A549 (cell line): ENCODE measurements around the gene TOE1. TPM values are rescaled to one million over a fixed set of nuclear protein-coding genes. Genes with fewer than 3 reads are reported as not detected.

Source experiments
- ATAC-seq, 2 experiments: fragments of 200-7000 bp in 1 of 2; fragments of >200 bp in 1 of 2; cut with Nextera tagmentation in 1 of 2; cut with Tn5 transposase in 1 of 2; 3 replicates each; pipeline versions ENCODE4 v1.8.0 to v1.9.1; 2018 to 2020; ENCODE audit warnings: mild to moderate bottlenecking in 1 of 2, moderate library complexity in 1 of 2
- CTCF ChIA-PET: fragments of 300-600 bp; sonication (Branson Sonifier 250); formaldehyde crosslinking; extraction: SDS; loops from one replicate; lab custom pipeline; 2021; ENCODE audit warnings: antibody characterized with exemption, inconsistent platforms; lab: Yijun Ruan, JAX
- POLR2A ChIA-PET: fragments of 350-600 bp; formaldehyde crosslinking; extraction: SDS; loops from one replicate; lab custom pipeline; 2021; ENCODE audit warnings: antibody characterized with exemption, inconsistent platforms; lab: Yijun Ruan, JAX
- DNase-seq, 2 experiments: peaks; one replicate each; pipeline versions ENCODE4 v3.0.0 to v3.0.0-alpha.2; 2011 to 2016; ENCODE audit warnings: low read depth in 1 of 2, low spot score in 1 of 2
- FAIRE-seq: peaks from 2 replicates; lab custom pipeline; 2011; peaks lifted over from hg19 to GRCh38; lab: Jason Lieb, UNC
- H3K27ac ChIP-seq, 2 experiments: fragments of >200 bp; sonication (Bioruptor Twin); formaldehyde crosslinking; 3 replicates each; pipeline ENCODE4 v1.5.1; 2016 to 2017
- H3K4me1 ChIP-seq: fragments of >200 bp; sonication (Bioruptor Twin); formaldehyde crosslinking; 3 replicates; pipeline ENCODE4 v1.6.1; 2016
- H3K4me2 ChIP-seq: fragments of >200 bp; sonication (Bioruptor Twin); formaldehyde crosslinking; 3 replicates; pipeline ENCODE4 v1.6.1; 2016
- H3K4me3 ChIP-seq: fragments of >200 bp; sonication (Bioruptor Twin); formaldehyde crosslinking; 3 replicates; pipeline ENCODE4 v1.5.1; 2016
- H3K9me3 ChIP-seq: fragments of >200 bp; sonication (Bioruptor Twin); formaldehyde crosslinking; 3 replicates; pipeline ENCODE4 v1.6.1; 2016
- CEBPB ChIP-seq, 2 experiments: fragments of >200 bp in 1 of 2; sonication (Bioruptor Twin) in 1 of 2; formaldehyde crosslinking in 1 of 2; IDR thresholded peaks; 2 replicates each; pipeline ENCODE4 v1.6.1; 2012 to 2016
- CHD2 ChIP-seq: fragments of 150-350 bp; IDR thresholded peaks from 2 replicates; pipeline ENCODE4 v1.6.1; 2014; ENCODE audit warnings: low read length; ENCODE audit not compliant: partially characterized antibody
- EHF ChIP-seq: fragments of 250-450 bp; sonication (Bioruptor Pico); IDR thresholded peaks from 2 replicates; pipeline ENCODE4 v1.5.0; 2020; ENCODE audit warnings: mild to moderate bottlenecking
- ESRRA ChIP-seq: fragments of 150-350 bp; IDR thresholded peaks from 2 replicates; pipeline ENCODE4 v1.6.1; 2014; ENCODE audit warnings: mild to moderate bottlenecking, low read length, borderline replicate concordance
- FOSB ChIP-seq: fragments of 250-450 bp; sonication (Bioruptor Pico); IDR thresholded peaks from 2 replicates; pipeline ENCODE4 v1.5.0; 2020; ENCODE audit warnings: mild to moderate bottlenecking, moderate library complexity
- FOSL2 ChIP-seq, 2 experiments: fragments of 450-650 bp in 1 of 2; fragments of >200 bp in 1 of 2; sonication (Bioruptor Twin) in 1 of 2; formaldehyde crosslinking; IDR thresholded peaks; 2 replicates each; pipeline versions ENCODE4 v1.5.0 to v1.6.1; 2016 to 2020; ENCODE audit warnings: mild to moderate bottlenecking in 1 of 2, moderate library complexity in 1 of 2
- GATA3 ChIP-seq: IDR thresholded peaks from 2 replicates; pipeline ENCODE4 v1.6.1; 2012; ENCODE audit warnings: borderline replicate concordance
- HDAC2 ChIP-seq: fragments of 200-600 bp; sonication (generic); IDR thresholded peaks from 2 replicates; pipeline ENCODE4 v1.6.1; 2016
- HOXA7 ChIP-seq: fragments of 250-450 bp; sonication (Bioruptor Pico); IDR thresholded peaks from 2 replicates; pipeline ENCODE4 v1.5.0; 2020; ENCODE audit warnings: mild to moderate bottlenecking, moderate library complexity
- HOXB13 ChIP-seq: fragments of 250-450 bp; sonication (Bioruptor Pico); IDR thresholded peaks from 2 replicates; pipeline ENCODE4 v1.5.0; 2020; ENCODE audit warnings: low read depth, mild to moderate bottlenecking, moderate library complexity
- HOXB5 ChIP-seq: fragments of 250-450 bp; sonication (Bioruptor Pico); IDR thresholded peaks from 2 replicates; pipeline ENCODE4 v1.5.0; 2020; ENCODE audit warnings: mild to moderate bottlenecking, moderate library complexity
- KDM5A ChIP-seq: fragments of 200-600 bp; sonication (generic); IDR thresholded peaks from 2 replicates; pipeline ENCODE4 v1.6.1; 2016; ENCODE audit warnings: antibody characterized with exemption, mild to moderate bottlenecking
- MAFK ChIP-seq: fragments of 450-650 bp; IDR thresholded peaks from 2 replicates; pipeline ENCODE4 v1.6.1; 2014; ENCODE audit not compliant: partially characterized antibody
- MAZ ChIP-seq: fragments of 150-350 bp; IDR thresholded peaks from 2 replicates; pipeline ENCODE4 v1.6.1; 2014; ENCODE audit warnings: antibody characterized with exemption, low read depth, low read length, borderline replicate concordance
- NFE2L2 ChIP-seq: fragments of 150-350 bp; conservative IDR thresholded peaks from 2 replicates; pipeline ENCODE4 v1.6.1; 2014; ENCODE audit warnings: low read length
- NPAS2 ChIP-seq: fragments of 250-450 bp; sonication (Bioruptor Pico); IDR thresholded peaks from 2 replicates; pipeline ENCODE4 v1.8.0; 2022; ENCODE audit warnings: mild to moderate bottlenecking, moderate library complexity, borderline replicate concordance
- PHF8 ChIP-seq: fragments of 200-600 bp; sonication (generic); IDR thresholded peaks from 2 replicates; pipeline ENCODE4 v1.6.1; 2016; ENCODE audit warnings: low read depth, mild to moderate bottlenecking, antibody characterized with exemption, moderate library complexity, borderline replicate concordance
- RAD21 ChIP-seq, 2 experiments: fragments of >200 bp in 1 of 2; sonication (Bioruptor Twin) in 1 of 2; formaldehyde crosslinking in 1 of 2; IDR thresholded peaks in 1 of 2; conservative IDR thresholded peaks in 1 of 2; 2 replicates in 1 of 2; 3 replicates in 1 of 2; pipeline ENCODE4 v1.6.1; 2012 to 2018; ENCODE audit warnings: inconsistent platforms in 1 of 2
- RARB ChIP-seq: fragments of 250-450 bp; sonication (Bioruptor Pico); IDR thresholded peaks from 2 replicates; pipeline ENCODE4 v1.8.0; 2021; ENCODE audit warnings: mild to moderate bottlenecking, moderate library complexity
- RCOR1 ChIP-seq: fragments of 150-350 bp; IDR thresholded peaks from 2 replicates; pipeline ENCODE4 v1.6.1; 2014; ENCODE audit warnings: antibody characterized with exemption, low read length, low read depth
- RFX5 ChIP-seq: fragments of 450-650 bp; IDR thresholded peaks from 2 replicates; pipeline ENCODE4 v1.7.1; 2014; ENCODE audit warnings: antibody characterized with exemption, mild to moderate bottlenecking, moderate library complexity
- RNF2 ChIP-seq: fragments of 200-600 bp; sonication (generic); IDR thresholded peaks from 2 replicates; pipeline ENCODE4 v1.6.1; 2016; ENCODE audit warnings: low read depth, mild to moderate bottlenecking, antibody characterized with exemption, moderate library complexity, borderline replicate concordance
- SMC3 ChIP-seq: fragments of >200 bp; sonication (Bioruptor Twin); formaldehyde crosslinking; IDR thresholded peaks from 3 replicates; pipeline ENCODE4 v1.6.1; 2018; ENCODE audit warnings: inconsistent platforms
- SREBF2 ChIP-seq: fragments of 450-650 bp; IDR thresholded peaks from 2 replicates; pipeline ENCODE4 v1.6.1; 2014; ENCODE audit warnings: mild to moderate bottlenecking, moderate library complexity
- TFCP2L1 ChIP-seq: fragments of 250-450 bp; sonication (Bioruptor Pico); IDR thresholded peaks from 2 replicates; pipeline ENCODE4 v1.5.0; 2021; ENCODE audit warnings: mild to moderate bottlenecking
- ZC3H11A ChIP-seq: fragments of 450-650 bp; IDR thresholded peaks from 2 replicates; pipeline ENCODE4 v1.6.1; 2014; ENCODE audit warnings: antibody characterized with exemption, mild to moderate bottlenecking
- ZSCAN20 ChIP-seq: fragments of 250-450 bp; sonication (Bioruptor Pico); IDR thresholded peaks from 2 replicates; pipeline ENCODE4 v1.8.0; 2022; ENCODE audit warnings: mild to moderate bottlenecking, moderate library complexity
- WGBS: methylation state at CpG from one replicate; pipeline ENCODE4 v1.1.6; 2017; ENCODE audit errors: missing lambda C conversion rate; 5-methylcytosine and 5-hydroxymethylcytosine counted together
- polyA plus RNA-seq, 4 experiments: library from polyadenylated mRNA; depleted of rRNA in 3 of 4; stranded (reverse); fragments of >200 nt; fragmentation: RNase III in 1 of 4; extraction: RNeasy Plus Mini Kit Qiagen cat#74134 plus additional on column Dnase treatment in 1 of 4; gene quantifications; 2 replicates in 3 of 4; 3 replicates in 1 of 4; pipeline ENCODE4 v1.2.3, GENCODE V29; 2011 to 2017
- TF ChIP-seq, protein P1 (sequence below): fragments of 450-650 bp; IDR thresholded peaks from 2 replicates; pipeline ENCODE4 v1.6.1; 2014; ENCODE audit warnings: antibody characterized with exemption
- TF ChIP-seq, protein P2 (sequence below): fragments of 250-450 bp; sonication (Bioruptor Pico); IDR thresholded peaks from 2 replicates; pipeline ENCODE4 v1.5.0; 2020; ENCODE audit warnings: low read depth, mild to moderate bottlenecking, moderate library complexity
- TF ChIP-seq, protein P3 (sequence below): fragments of >200 bp; sonication (Bioruptor Twin); formaldehyde crosslinking; IDR thresholded peaks from 3 replicates; pipeline ENCODE4 v1.5.1; 2016
- TF ChIP-seq, protein P4 (sequence below): fragments of 150-350 bp; IDR thresholded peaks from 2 replicates; pipeline ENCODE4 v1.6.1; 2014; ENCODE audit warnings: low read depth, mild to moderate bottlenecking, low read length
- TF ChIP-seq, protein P5 (sequence below): fragments of 250-450 bp; sonication (Bioruptor Pico); IDR thresholded peaks from 2 replicates; pipeline ENCODE4 v1.5.0; 2021; ENCODE audit warnings: mild to moderate bottlenecking, moderate library complexity, borderline replicate concordance
- TF ChIP-seq, protein P6 (sequence below): fragments of >200 bp; sonication (Bioruptor Twin); formaldehyde crosslinking; IDR thresholded peaks from 3 replicates; pipeline ENCODE4 v1.6.1; 2016

Gene TOE1
- polyA plus RNA-seq, 2 of the 4 experiments (the other 2 are of a cell fraction), result 13.3 to 13.7 TPM

DNA sequence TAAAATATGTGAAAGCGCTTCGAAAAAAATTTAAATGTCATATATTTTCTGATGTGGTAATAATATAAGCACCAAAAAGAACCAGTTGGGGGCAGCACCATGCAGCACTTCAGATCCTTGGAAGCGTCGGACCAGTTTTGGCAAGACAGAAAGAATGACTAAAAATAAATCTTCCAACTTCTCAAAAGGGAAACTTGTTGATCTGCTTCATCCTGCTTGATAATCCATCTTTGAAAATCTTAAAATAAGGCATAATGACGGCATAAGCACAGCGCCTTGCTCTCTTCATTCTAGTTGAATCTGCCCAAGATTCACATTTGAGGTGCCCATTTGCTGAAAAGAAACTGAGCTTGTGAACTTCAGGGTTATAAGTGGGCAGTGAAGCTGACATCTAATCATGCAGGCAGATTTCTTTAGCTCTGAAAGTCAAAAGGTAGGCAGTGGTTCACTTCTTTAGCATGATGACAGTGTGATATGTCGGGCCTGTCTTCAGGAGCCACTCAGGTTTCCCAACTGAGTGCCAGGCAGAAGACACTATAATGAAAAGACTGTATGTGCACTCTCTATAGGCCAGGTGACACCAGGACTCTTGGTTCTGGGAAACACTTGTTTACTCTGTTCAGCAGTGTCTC lies 20.0 kb downstream of the TOE1 start:
- no peak overlapping the region for H3K4me3 ChIP-seq
- H3K4me2 ChIP-seq, result peak overlapping the region; percentile 63
- ATAC-seq, result peak; percentile 66 to 75; a peak in 4 of 6 replicates
- 36% methylated on average over 7 of the region's 7 CpGs for WGBS
- no peaks in the 10 kb centered on the region for H3K9me3 ChIP-seq
- no peak overlapping the region for H3K27ac ChIP-seq
- POLR2A ChIA-PET, result interaction anchor here (0.9 to 1.5 kb wide), 2 partner anchors 20 to 57 kb away, joined by 3 to 4 read pairs; partner anchors contain the start of genes MUTYH and TOE1
- TF ChIP-seq NPAS2 (CRISPR knock-in tag) (no peak), PHF8 (no peak), FOSB (no peak), CEBPB (IDR thresholded peaks at IDR 0.05) (peak in 1 of 2 experiments; percentile 17; a peak in 1 of 4 replicates), NFE2L2 (no peak), HOXB13 (no peak), HDAC2 (no peak), RNF2 (no peak), EHF (CRISPR knock-in tag) (no peak), FOSL2 (IDR thresholded peaks at IDR 0.05) (no peak), FOSL2 (CRISPR knock-in tag; IDR thresholded peaks at IDR 0.05) (no peak), RFX5 (no peak), ZC3H11A (no peak), RAD21 (conservative IDR thresholded peaks at IDR 0.05 in 1 of 2, IDR thresholded peaks at IDR 0.05 in 1 of 2) (peak; percentile 80), ZSCAN20 (no peak), KDM5A (no peak), HOXB5 (no peak), SMC3 (peak; percentile 72), SREBF2 (no peak), CHD2 (no peak), GATA3 (no peak), RCOR1 (no peak), HOXA7 (no peak), MAFK (no peak), ESRRA (no peak), RARB (CRISPR knock-in tag) (no peak), MAZ (no peak), TFCP2L1 (CRISPR knock-in tag) (no peak)
- TF ChIP-seq, protein P1, sequence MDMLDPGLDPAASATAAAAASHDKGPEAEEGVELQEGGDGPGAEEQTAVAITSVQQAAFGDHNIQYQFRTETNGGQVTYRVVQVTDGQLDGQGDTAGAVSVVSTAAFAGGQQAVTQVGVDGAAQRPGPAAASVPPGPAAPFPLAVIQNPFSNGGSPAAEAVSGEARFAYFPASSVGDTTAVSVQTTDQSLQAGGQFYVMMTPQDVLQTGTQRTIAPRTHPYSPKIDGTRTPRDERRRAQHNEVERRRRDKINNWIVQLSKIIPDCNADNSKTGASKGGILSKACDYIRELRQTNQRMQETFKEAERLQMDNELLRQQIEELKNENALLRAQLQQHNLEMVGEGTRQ, result no peak
- TF ChIP-seq, protein P2, sequence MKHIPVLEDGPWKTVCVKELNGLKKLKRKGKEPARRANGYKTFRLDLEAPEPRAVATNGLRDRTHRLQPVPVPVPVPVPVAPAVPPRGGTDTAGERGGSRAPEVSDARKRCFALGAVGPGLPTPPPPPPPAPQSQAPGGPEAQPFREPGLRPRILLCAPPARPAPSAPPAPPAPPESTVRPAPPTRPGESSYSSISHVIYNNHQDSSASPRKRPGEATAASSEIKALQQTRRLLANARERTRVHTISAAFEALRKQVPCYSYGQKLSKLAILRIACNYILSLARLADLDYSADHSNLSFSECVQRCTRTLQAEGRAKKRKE (CRISPR knock-in tag), result no peak
- TF ChIP-seq, protein P3, sequence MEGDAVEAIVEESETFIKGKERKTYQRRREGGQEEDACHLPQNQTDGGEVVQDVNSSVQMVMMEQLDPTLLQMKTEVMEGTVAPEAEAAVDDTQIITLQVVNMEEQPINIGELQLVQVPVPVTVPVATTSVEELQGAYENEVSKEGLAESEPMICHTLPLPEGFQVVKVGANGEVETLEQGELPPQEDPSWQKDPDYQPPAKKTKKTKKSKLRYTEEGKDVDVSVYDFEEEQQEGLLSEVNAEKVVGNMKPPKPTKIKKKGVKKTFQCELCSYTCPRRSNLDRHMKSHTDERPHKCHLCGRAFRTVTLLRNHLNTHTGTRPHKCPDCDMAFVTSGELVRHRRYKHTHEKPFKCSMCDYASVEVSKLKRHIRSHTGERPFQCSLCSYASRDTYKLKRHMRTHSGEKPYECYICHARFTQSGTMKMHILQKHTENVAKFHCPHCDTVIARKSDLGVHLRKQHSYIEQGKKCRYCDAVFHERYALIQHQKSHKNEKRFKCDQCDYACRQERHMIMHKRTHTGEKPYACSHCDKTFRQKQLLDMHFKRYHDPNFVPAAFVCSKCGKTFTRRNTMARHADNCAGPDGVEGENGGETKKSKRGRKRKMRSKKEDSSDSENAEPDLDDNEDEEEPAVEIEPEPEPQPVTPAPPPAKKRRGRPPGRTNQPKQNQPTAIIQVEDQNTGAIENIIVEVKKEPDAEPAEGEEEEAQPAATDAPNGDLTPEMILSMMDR, result peak; percentile 77
- TF ChIP-seq, protein P4, sequence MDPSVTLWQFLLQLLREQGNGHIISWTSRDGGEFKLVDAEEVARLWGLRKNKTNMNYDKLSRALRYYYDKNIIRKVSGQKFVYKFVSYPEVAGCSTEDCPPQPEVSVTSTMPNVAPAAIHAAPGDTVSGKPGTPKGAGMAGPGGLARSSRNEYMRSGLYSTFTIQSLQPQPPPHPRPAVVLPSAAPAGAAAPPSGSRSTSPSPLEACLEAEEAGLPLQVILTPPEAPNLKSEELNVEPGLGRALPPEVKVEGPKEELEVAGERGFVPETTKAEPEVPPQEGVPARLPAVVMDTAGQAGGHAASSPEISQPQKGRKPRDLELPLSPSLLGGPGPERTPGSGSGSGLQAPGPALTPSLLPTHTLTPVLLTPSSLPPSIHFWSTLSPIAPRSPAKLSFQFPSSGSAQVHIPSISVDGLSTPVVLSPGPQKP, result no peak
- TF ChIP-seq, protein P5, sequence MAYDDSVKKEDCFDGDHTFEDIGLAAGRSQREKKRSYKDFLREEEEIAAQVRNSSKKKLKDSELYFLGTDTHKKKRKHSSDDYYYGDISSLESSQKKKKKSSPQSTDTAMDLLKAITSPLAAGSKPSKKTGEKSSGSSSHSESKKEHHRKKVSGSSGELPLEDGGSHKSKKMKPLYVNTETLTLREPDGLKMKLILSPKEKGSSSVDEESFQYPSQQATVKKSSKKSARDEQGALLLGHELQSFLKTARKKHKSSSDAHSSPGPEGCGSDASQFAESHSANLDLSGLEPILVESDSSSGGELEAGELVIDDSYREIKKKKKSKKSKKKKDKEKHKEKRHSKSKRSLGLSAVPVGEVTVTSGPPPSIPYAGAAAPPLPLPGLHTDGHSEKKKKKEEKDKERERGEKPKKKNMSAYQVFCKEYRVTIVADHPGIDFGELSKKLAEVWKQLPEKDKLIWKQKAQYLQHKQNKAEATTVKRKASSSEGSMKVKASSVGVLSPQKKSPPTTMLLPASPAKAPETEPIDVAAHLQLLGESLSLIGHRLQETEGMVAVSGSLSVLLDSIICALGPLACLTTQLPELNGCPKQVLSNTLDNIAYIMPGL (CRISPR knock-in tag), result no peak
- TF ChIP-seq, protein P6, sequence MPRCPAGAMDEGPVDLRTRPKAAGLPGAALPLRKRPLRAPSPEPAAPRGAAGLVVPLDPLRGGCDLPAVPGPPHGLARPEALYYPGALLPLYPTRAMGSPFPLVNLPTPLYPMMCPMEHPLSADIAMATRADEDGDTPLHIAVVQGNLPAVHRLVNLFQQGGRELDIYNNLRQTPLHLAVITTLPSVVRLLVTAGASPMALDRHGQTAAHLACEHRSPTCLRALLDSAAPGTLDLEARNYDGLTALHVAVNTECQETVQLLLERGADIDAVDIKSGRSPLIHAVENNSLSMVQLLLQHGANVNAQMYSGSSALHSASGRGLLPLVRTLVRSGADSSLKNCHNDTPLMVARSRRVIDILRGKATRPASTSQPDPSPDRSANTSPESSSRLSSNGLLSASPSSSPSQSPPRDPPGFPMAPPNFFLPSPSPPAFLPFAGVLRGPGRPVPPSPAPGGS, result no peak
- TF ChIP-seq, all 56 proteins: peak for 4
- CTCF ChIA-PET, result interaction anchor here (0.6 to 9.5 kb wide), 27 partner anchors 10 to 530 kb away, joined by 3 to 157 read pairs (median 4); partner anchors contain the start of genes CCDC163, MMACHC, MUTYH and TESK2
- FAIRE-seq (no peak), DNase-seq (peak in 1 of 2 experiments; percentile 48)
- no peaks in the 10 kb centered on the region for H3K4me1 ChIP-seq
